ENCODE results near the gene CHCHD6. TPM values are rescaled to one million over a fixed set of nuclear protein-coding genes. Genes with fewer than 3 reads are reported as not detected.

CHCHD6 gene
- total RNA-seq, 4 donors from 2014 or later, result 2.0 to 11.5 (median 10.0) TPM

DNA sequence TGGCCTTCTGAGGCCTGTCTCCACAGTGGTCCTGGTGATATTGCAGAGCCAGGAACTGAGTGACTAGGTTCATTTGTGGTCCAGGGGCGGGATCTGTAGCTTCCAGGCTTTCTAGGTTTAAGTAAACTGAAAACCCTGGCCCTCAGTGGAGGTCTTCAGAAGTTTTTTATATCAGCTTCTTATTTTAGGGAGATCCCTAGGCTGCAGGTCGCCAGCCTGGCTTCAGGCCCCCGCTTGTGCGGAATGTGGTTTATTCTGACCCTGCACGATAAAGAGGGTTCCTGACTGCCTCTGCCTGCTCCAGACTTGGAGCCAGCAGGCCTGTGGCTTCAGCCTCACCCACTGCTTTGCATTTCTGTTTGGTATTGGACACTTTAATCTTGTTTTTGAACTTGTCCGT lies 145.0 kb downstream of the CHCHD6 start:
- no peak for TF ChIP-seq CTCF (IDR thresholded peaks at IDR 0.05; ENCODE audit: low read depth)

DNA sequence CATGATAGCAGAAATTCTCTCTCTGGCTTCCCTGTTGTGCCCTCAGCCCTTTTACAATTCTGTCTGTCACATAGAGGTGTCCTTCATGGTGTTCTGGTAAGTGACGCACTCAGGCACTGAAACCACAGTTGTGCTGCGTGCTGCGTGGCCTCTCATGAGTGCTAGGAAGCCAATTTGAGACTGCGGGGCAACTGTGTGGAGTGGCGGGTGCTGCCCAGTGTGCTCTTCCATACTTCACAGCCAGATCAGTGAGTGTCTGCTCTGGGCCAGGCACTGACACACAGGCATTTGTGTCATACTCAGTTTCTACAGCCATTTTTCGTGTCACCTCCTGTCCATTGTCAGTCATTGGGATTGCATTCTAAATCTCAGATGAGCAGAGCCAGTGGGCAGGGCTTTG lies 145.7 kb downstream of the CHCHD6 start:
- no peak for TF ChIP-seq CTCF (IDR thresholded peaks at IDR 0.05; ENCODE audit: low read depth)

- TF ChIP-seq CTCF (IDR thresholded peaks at IDR 0.05; ENCODE audit: low read depth), result no peak
These were observed 146.5 kb downstream of the CHCHD6 start for GRCh38 chr3:126850370-126851085.

GRCh38 chr3:126851382-126851781 lies 147.3 kb downstream of the CHCHD6 start:
- TF ChIP-seq CTCF (IDR thresholded peaks at IDR 0.05; ENCODE audit: low read depth), result no peak

- no peak for TF ChIP-seq CTCF (IDR thresholded peaks at IDR 0.05; ENCODE audit: low read depth)
These were observed 147.9 kb downstream of the CHCHD6 start for GRCh38 chr3:126851934-126852333.

DNA sequence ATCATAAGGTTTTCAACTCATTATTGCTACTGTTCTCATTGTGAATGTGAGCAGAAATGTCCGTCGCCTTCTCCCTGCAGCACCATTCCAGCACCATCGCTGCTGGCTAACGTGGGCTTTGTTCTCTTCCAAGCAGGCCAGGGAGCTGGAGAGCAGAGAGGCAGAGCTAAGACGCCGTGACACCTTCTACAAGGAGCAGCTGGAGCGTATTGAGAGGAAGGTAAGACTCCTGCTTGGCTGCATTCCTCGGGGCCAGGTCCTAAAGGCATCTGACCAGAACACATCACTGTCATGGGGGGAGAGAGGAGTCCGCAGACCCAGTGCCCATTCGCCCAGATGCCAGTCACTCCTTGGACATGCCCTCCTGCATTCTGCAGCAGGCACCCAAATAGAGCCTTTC lies 148.5 kb downstream of the CHCHD6 start:
- no peak for TF ChIP-seq CTCF (IDR thresholded peaks at IDR 0.05; ENCODE audit: low read depth)

DNA sequence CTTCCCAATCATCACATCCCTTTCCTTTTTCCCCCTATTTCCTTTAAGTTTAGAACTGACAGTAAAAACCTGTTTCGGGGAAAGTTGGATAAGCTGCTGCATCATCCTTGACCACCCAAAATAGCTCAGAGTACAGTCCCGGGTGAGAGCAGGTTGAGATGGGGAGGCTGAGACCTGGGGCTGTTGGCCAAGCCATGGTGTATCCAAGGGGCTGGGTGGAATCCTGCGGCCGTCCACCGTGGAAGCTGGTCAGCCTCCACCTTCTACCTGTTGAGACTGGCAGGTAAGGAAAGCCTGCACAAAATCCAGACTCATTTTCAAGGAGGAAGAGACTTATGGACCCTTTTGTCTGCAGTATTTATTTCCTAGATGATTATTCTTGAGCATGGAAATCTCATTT lies 150.6 kb downstream of the CHCHD6 start:
- no peak for TF ChIP-seq CTCF (IDR thresholded peaks at IDR 0.05; ENCODE audit: low read depth)
